Adipocyte (in vitro differentiated cells): ENCODE results near the gene C1orf174.

Experiments
- DNase-seq: peaks from one replicate; pipeline ENCODE4 v3.0.0-alpha.2; 2015; ENCODE audit warnings: low read depth
- H3K27me3 ChIP-seq: replicated peaks from 2 replicates; pipeline ENCODE4 v1.7.0; 2013; ENCODE audit warnings: mild to moderate bottlenecking, low read length, moderate library complexity; ENCODE audit not compliant: control insufficient read depth, insufficient read depth
- H3K36me3 ChIP-seq: 2 replicates; pipeline ENCODE4 v1.7.0; 2013; ENCODE audit warnings: low read length, mild to moderate bottlenecking, moderate library complexity; ENCODE audit not compliant: control insufficient read depth, insufficient read depth, severe bottlenecking
- H3K4me1 ChIP-seq: 2 replicates; pipeline ENCODE4 v1.7.0; 2013; ENCODE audit warnings: mild to moderate bottlenecking, low read length, moderate library complexity; ENCODE audit not compliant: control insufficient read depth, insufficient read depth
- H3K4me3 ChIP-seq: 2 replicates; pipeline ENCODE4 v1.7.0; 2013; ENCODE audit warnings: mild to moderate bottlenecking, low read length, moderate library complexity
- H3K9ac ChIP-seq: 2 replicates; pipeline ENCODE4 v1.7.0; 2013; ENCODE audit warnings: mild to moderate bottlenecking, low read length, moderate library complexity
- H3K9me3 ChIP-seq: 2 replicates; pipeline ENCODE4 v1.7.0; 2013; ENCODE audit warnings: mild to moderate bottlenecking, low read length, moderate library complexity; ENCODE audit not compliant: control insufficient read depth

C1orf174 gene

DNA sequence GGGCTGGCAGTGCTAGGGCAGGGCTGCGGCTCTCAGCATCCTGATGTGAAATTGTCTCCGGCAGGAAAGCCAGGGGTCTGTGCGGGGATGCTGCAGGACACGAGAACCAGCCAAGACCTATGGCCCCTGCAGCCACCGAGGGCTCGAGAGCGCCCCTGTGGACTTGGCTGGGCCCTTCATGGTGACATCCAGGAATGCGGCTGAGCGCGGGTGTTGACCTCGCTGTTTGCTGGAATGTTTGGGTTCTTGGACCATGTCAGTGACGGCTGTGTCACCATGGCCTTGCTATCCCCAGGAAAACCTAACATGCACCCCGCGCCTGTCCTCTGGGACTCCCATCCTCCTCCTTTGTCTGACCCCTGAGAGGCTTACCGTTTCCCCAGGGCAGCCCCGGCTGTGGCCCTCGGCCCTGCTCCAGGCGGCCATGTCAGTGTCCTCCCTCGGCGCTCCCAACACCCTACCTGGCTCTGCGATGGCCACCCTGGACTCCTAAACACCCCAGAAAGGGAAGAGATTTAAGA lies 14.3 kb upstream of the C1orf174 start:
- no peaks in the 10 kb centered on the region for H3K36me3 ChIP-seq
- no peak for DNase-seq

GRCh38 chr1:3912809-3913685 lies 13.0 kb upstream of the C1orf174 start:
- Histone ChIP-seq H3K4me3 (no peak overlapping the region), H3K9ac (no peak overlapping the region), H3K27me3 (peaks cover 29% of the 10 kb centered on the region), H3K36me3 (no peaks in the 10 kb centered on the region), H3K4me1 (no peaks in the 10 kb centered on the region), H3K9me3 (no peaks in the 10 kb centered on the region)
- no peak for DNase-seq

More for the DNA sequence above, 14.3 kb upstream of the C1orf174 start:
- Histone ChIP-seq H3K4me3 (no peak overlapping the region), H3K9me3 (no peaks in the 10 kb centered on the region), H3K4me1 (no peaks in the 10 kb centered on the region), H3K9ac (no peak overlapping the region), H3K27me3 (peaks cover 21% of the 10 kb centered on the region)

- Histone ChIP-seq H3K27me3 (peaks cover 35% of the 10 kb centered on the region), H3K9me3 (no peaks in the 10 kb centered on the region), H3K9ac (no peak overlapping the region), H3K4me1 (no peaks in the 10 kb centered on the region), H3K4me3 (no peak overlapping the region), H3K36me3 (no peaks in the 10 kb centered on the region)
- no peak for DNase-seq
Measured at GRCh38 chr1:3911981-3912808, 12.1 kb upstream of the C1orf174 start.

DNA sequence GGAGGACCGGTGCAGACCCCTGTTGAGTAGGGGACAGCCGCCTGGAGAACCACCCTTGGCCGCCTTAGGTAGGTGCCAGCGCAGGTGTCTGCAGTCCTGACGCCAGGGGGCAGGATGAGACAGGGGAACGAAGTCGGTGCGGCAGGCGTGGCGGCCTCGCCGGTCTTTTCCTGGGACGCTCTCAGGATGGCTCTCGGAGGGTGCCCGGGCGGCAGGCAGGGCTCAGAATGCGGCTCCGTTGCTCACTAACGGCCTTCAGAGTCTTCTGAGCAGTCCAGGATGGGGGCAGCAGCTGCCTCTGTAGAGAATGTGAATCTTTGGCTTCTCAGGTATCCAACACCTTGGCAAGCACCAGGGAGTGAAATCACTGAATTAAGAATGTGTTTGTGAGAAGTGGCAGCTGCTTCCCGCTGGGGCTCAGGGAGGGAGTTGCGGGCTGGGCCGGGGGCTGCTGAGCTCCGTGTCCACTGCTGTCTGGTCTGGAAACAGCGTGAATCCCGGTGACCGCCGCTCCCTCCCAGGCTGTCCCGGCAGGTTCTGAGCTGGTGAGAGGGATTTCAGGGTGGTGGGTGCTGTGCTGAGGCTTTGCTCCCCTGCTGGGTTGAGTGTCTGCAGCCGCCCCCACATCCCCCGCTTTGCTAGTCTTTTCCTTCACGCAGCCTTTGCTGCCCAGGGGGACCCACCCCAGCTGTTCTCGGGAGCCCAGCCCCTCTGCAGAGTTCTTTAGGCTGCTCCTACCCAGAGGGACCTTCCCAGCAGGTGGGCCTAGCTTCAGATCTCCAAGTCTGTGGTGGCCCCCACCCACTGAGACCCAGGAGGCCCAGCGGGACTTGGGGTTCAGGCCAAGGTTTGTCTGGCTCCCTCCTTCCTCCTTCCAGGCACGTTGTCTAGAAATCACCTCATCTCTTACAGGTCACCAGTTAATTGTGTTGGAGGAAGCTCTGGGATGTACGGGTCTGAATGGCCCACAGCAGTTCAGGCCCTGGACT lies 11.1 kb upstream of the C1orf174 start:
- Histone ChIP-seq H3K27me3 (peaks cover 35% of the 10 kb centered on the region), H3K4me3 (no peak overlapping the region), H3K9ac (no peak overlapping the region), H3K4me1 (no peaks in the 10 kb centered on the region), H3K9me3 (no peaks in the 10 kb centered on the region), H3K36me3 (no peaks in the 10 kb centered on the region)
- peak; percentile 50 for DNase-seq

DNA sequence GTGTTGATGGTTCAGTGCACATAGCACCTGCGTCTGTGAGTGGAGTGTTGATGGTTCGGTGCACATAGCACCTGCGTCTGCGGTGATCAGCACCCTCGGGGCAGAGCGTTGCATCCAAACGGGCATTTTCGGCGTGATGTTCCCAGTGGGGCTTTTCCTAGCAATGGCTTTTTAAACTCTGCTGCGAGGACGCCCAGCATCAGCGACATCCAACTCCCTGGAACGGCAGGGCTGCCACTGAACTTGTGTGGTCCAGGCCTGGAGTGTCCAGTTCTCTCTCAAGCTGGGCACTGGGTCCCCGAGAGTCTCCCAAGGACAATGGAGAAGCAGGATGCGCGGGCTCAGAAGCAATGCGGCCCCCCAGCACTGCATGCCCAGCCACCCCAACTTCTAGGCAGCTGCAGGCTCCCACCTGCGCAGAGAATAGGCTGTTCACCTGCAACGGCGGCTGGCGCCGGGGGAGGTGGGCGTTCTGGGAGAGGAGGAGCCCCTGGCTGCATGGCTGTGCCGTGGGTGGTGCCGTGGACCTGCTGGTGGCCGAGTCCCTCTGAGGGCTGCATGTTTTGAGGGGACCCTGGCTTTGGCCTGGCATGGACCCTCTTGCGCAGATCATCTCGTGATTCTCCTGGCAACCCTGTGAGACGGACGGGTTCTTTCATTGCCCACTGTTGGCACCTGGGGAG lies 10.1 kb upstream of the C1orf174 start:
- Histone ChIP-seq H3K4me3 (no peak overlapping the region), H3K4me1 (no peaks in the 10 kb centered on the region), H3K27me3 (peaks cover 35% of the 10 kb centered on the region), H3K36me3 (no peaks in the 10 kb centered on the region), H3K9ac (no peak overlapping the region), H3K9me3 (no peaks in the 10 kb centered on the region)
- no peak for DNase-seq

DNA sequence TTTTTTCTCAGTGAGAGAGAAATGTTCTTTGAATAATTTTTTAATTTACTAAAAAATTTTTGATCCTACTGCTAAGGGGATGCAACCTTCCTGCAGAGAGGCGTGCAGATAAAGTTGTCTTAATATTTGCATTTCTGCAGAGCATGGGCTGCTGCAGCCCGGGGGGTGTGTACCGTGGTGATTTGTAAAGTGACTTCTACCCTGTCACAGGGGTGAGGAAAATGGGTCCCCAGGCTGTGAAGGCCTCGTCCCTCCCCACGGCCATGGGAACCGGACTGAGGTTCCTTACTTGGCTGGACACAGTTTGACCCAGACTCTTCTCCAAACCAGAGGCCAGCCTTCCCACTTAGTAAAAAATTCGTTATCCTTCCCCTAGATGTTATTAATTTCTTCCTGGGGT lies 9.5 kb upstream of the C1orf174 start:
- Histone ChIP-seq H3K9me3 (no peaks in the 10 kb centered on the region), H3K4me1 (no peaks in the 10 kb centered on the region), H3K4me3 (no peak overlapping the region), H3K36me3 (no peaks in the 10 kb centered on the region), H3K27me3 (peaks cover 35% of the 10 kb centered on the region), H3K9ac (no peak overlapping the region)
- no peak for DNase-seq

DNA sequence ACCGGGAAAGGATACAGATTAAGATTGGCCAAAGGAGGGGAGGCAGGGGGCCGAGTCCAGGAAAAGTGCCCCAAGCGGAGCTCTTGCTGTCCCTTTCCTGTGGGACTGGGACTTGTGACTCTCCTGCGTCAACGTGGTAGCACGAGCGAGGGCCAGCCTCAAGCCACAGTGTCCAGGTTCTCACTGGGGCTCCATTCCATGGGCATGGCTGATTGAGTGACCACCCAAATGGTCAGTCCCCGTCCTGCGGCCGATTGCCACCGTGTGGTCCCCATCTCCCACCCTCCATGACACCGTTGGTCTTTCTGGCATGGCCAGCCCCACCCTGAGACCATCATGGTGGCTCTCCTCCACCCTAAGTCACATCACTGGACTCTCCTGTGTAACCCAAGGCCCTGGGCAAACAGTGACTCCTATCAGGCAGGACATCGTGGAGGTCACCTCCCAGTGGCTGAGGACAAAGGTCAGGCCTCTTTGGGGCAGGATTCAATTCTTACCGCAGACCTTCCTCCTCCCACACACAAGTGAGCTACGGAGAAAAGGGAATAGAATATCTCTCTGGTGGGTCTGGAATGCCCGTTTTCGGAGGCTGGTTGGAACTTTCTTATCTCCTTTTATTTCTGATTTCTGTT lies 8.9 kb upstream of the C1orf174 start:
- Histone ChIP-seq H3K4me1 (no peaks in the 10 kb centered on the region), H3K9ac (no peak overlapping the region)
- no peak for DNase-seq

GRCh38 chr1:3907621-3908165 lies 7.6 kb upstream of the C1orf174 start:
- DNase-seq, result no peak
- Histone ChIP-seq H3K36me3 (no peaks in the 10 kb centered on the region), H3K27me3 (peaks cover 35% of the 10 kb centered on the region), H3K4me3 (no peak overlapping the region), H3K9me3 (no peaks in the 10 kb centered on the region), H3K9ac (no peak overlapping the region), H3K4me1 (no peaks in the 10 kb centered on the region)

More for the DNA sequence above, 8.9 kb upstream of the C1orf174 start:
- peaks cover 35% of the 10 kb centered on the region for H3K27me3 ChIP-seq
- no peaks in the 10 kb centered on the region for H3K9me3 ChIP-seq
- no peak overlapping the region for H3K4me3 ChIP-seq
- no peaks in the 10 kb centered on the region for H3K36me3 ChIP-seq

GRCh38 chr1:3907031-3907534 lies 7.0 kb upstream of the C1orf174 start:
- Histone ChIP-seq H3K4me1 (no peaks in the 10 kb centered on the region), H3K27me3 (peaks cover 35% of the 10 kb centered on the region), H3K4me3 (no peak overlapping the region), H3K9me3 (no peaks in the 10 kb centered on the region), H3K9ac (no peak overlapping the region), H3K36me3 (no peaks in the 10 kb centered on the region)
- DNase-seq, result no peak
